GM18499 (cell line): Measurements from ENCODE around the gene CSGALNACT2.
A peak's percentile ranks its signal among the peaks of the same experiment; 100 is the strongest.
"Not testable (repeated sequence)": the region's sequence is repeated elsewhere in the genome, so short reads cannot be mapped to it uniquely, and the experiment has no call there.

ENCODE experiments used
- ATAC-seq: cut with Tn5 transposase; IDR thresholded peaks from one replicate; pipeline ENCODE4 v1.9.1; 2021; ENCODE audit warnings: moderate number of reproducible peaks; ENCODE audit not compliant: insufficient read depth, unreplicated experiment

The CSGALNACT2 gene

GRCh38 chr10:43136995-43137716 lies 1.1 kb upstream of the CSGALNACT2 start:
- ATAC-seq = no peak

GRCh38 chr10:43137717-43138020 lies 576 bp upstream of the CSGALNACT2 start:
- no peak for ATAC-seq

- peak; percentile 20 for ATAC-seq
These were observed 554 bp downstream of the CSGALNACT2 start for GRCh38 chr10:43138757-43139241.

- no peak for ATAC-seq
These were observed 3.2 kb downstream of the CSGALNACT2 start for GRCh38 chr10:43141421-43141820.

- ATAC-seq = no peak
These were observed 7.1 kb downstream of the CSGALNACT2 start for GRCh38 chr10:43145311-43145710.

- ATAC-seq = not testable (repeated sequence)
These were observed 7.7 kb downstream of the CSGALNACT2 start for GRCh38 chr10:43145936-43146335.

GRCh38 chr10:43151371-43151770 lies 13.1 kb downstream of the CSGALNACT2 start:
- no peak for ATAC-seq

- ATAC-seq = no peak
These were observed 15.7 kb downstream of the CSGALNACT2 start for GRCh38 chr10:43153901-43154300.

GRCh38 chr10:43155221-43155620 lies 17.0 kb downstream of the CSGALNACT2 start:
- ATAC-seq = no peak

GRCh38 chr10:43155741-43156140 lies 17.5 kb downstream of the CSGALNACT2 start:
- no peak for ATAC-seq

GRCh38 chr10:43156590-43157341 lies 18.5 kb downstream of the CSGALNACT2 start:
- no peak for ATAC-seq

GRCh38 chr10:43158636-43159035 lies 20.4 kb downstream of the CSGALNACT2 start:
- no peak for ATAC-seq

GRCh38 chr10:43160046-43160920 lies 22.0 kb downstream of the CSGALNACT2 start:
- ATAC-seq = peak; percentile 38

- peak; percentile 59 for ATAC-seq
These were observed 22.6 kb downstream of the CSGALNACT2 start for GRCh38 chr10:43160921-43161255.

GRCh38 chr10:43162604-43163003 lies 24.4 kb downstream of the CSGALNACT2 start:
- ATAC-seq = no peak

- ATAC-seq = peak; percentile 27
These were observed 28.1 kb downstream of the CSGALNACT2 start for GRCh38 chr10:43166207-43166879.

- ATAC-seq = peak; percentile 47
These were observed 28.7 kb downstream of the CSGALNACT2 start for GRCh38 chr10:43166880-43167497.

- no peak for ATAC-seq
These were observed 29.2 kb downstream of the CSGALNACT2 start for GRCh38 chr10:43167498-43167889.

GRCh38 chr10:43170491-43170890 lies 32.2 kb downstream of the CSGALNACT2 start:
- no peak for ATAC-seq

GRCh38 chr10:43172645-43173044 lies 34.4 kb downstream of the CSGALNACT2 start:
- ATAC-seq = no peak
